Effector memory CD4-positive, alpha-beta T cell (primary cell): Measurements from ENCODE around the gene TRERF1.
"Not testable (repeated sequence)": the region's sequence is repeated elsewhere in the genome, so short reads cannot be mapped to it uniquely, and the experiment has no call there.

Experiments used
- DNase-seq, 3 donors: peaks; one replicate each; pipeline ENCODE4 v3.0.0-alpha.2; 2020
- H3K27ac ChIP-seq: 2 replicates; pipeline ENCODE4 v1.7.0; 2013; ENCODE audit warnings: mild to moderate bottlenecking, low read length, moderate library complexity; ENCODE audit not compliant: insufficient read depth, poor library complexity, severe bottlenecking
- H3K27me3 ChIP-seq: replicated peaks from 2 replicates; pipeline ENCODE4 v1.7.0; 2013; ENCODE audit warnings: mild to moderate bottlenecking, low read length; ENCODE audit not compliant: insufficient read depth, control insufficient read depth, poor library complexity, severe bottlenecking
- H3K36me3 ChIP-seq: 2 replicates; pipeline ENCODE4 v1.7.0; 2013; ENCODE audit warnings: mild to moderate bottlenecking, low read length, moderate library complexity; ENCODE audit not compliant: control insufficient read depth, insufficient read depth
- H3K4me1 ChIP-seq: 2 replicates; pipeline ENCODE4 v1.7.0; 2013; ENCODE audit warnings: low read length, mild to moderate bottlenecking; ENCODE audit not compliant: control insufficient read depth, insufficient read depth, poor library complexity, severe bottlenecking
- H3K4me3 ChIP-seq: 2 replicates; pipeline ENCODE4 v1.7.0; 2013; ENCODE audit warnings: low read length, low read depth, mild to moderate bottlenecking; ENCODE audit not compliant: insufficient read depth, poor library complexity, severe bottlenecking
- H3K9me3 ChIP-seq: 2 replicates; pipeline ENCODE4 v1.7.0; 2013; ENCODE audit warnings: mild to moderate bottlenecking, low read length, moderate library complexity; ENCODE audit not compliant: control insufficient read depth

Gene TRERF1

DNA sequence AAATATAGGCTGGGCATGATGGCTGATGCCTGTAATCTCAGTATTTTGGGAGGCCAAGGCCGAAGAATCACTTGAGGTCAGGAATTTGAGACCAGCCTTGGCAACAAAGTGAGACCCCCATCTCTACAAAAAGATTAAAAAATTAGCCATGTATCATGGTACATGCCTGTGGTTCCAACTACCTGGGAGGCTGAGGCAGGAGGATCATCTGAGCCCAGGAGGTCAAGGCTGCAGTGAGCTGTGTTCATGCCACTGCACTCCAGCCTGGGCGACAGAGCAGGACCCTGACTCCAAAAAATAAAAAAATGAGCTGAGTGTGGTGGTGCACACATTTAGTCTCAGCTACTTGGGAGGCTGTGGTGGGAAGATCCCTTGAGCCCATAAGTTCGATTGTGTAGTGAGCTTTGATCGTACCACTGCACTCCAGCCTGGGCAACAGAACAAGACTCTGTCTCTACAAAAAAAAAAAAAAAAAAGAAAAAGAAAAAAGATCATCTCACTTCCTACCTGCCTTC is 246.9 kb downstream of the TRERF1 start:
- DNase-seq: no peak
- Histone ChIP-seq H3K4me1 (no peaks in the 10 kb centered on the region), H3K36me3 (peaks cover 31% of the 10 kb centered on the region), H3K9me3 (no peaks in the 10 kb centered on the region), H3K4me3 (no peak overlapping the region), H3K27me3 (no peaks in the 10 kb centered on the region), H3K27ac (no peak overlapping the region)

DNA sequence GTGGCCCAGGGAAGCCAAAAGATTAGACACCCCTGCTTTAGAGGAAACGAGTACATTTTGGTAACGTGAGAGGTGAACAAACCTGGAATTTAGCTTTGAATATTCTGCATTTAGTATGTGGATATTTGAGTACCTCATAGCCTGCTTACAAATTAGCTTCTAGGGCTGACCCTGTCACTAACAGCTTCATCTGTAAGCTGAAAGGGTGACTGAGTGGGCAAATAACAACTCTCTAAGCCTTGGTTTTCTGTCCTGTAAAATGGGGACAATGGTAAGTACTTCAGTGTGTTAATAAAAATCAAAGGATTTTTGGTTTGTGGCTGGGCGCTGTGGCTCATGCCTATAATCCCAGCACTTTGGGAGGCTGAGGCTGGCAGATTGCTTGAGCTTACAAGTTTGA is 248.5 kb downstream of the TRERF1 start:
- no peaks in the 10 kb centered on the region for H3K4me1 ChIP-seq
- no peak overlapping the region for H3K27ac ChIP-seq
- H3K4me3 ChIP-seq: no peak overlapping the region
- no peaks in the 10 kb centered on the region for H3K9me3 ChIP-seq
- no peak for DNase-seq
- peaks cover 15% of the 10 kb centered on the region for H3K36me3 ChIP-seq
- H3K27me3 ChIP-seq: no peaks in the 10 kb centered on the region

DNA sequence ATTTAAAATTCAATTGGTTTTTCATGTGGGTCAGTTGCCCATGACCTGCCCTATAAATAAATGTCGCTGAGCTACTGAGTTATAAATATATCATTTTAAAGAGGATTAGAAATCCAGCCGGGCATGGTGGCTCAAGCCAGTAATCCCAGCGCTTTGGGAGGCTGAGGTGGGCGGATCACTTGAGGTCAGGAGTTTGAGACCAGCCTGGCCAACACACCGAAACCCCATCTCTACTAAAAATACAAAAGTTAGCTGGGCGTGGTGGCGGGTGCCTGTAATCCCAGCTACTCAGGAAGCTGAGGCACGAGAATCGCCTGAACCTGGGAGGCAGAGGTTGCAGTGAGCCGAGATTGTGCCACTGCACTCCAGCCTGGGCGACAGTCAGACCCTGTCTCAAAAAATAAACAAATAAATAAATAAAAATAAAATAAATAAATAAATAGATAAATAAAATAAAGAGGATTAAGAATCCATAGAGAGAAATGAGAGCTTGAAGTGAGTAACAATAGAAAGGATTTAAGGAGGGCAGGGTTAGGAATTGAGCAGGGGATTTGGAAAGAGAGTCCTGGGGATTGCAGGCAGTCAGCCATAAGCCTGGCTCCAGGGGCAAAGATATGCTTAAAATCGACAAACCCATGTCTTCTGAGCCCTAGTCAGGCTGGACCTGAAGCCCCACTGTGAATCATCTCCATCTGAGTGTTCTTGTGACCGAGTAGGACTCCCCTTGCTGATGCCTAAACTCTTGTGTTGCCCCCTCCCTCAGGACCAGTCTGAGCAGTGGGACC is 249.4 kb downstream of the TRERF1 start:
- H3K27me3 ChIP-seq, H3K4me1 ChIP-seq, H3K9me3 ChIP-seq, H3K27ac ChIP-seq, H3K4me3 ChIP-seq, DNase-seq: not testable (repeated sequence)
- peaks cover 10% of the 10 kb centered on the region for H3K36me3 ChIP-seq

DNA sequence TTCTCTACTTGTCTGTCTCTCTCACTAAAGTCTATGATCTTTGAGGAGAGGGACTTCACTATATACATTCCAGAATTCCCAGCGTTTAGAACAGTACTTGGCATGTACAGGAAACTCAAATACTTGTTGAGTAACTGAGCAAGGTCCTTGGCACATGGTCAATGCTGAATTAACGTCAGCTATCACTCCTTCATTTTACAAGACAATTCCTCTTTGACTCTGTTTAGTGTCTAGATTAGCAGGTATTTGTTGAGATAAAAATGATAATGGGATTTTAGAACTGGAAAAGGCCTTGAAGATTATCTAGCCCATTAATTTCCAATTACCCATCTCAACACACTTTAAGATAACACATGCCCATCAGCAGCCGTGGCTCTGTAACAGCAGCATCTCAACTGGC is 250.3 kb downstream of the TRERF1 start:
- Histone ChIP-seq H3K27me3 (no peaks in the 10 kb centered on the region), H3K36me3 (peaks cover 10% of the 10 kb centered on the region), H3K4me1 (no peaks in the 10 kb centered on the region), H3K27ac (no peak overlapping the region), H3K9me3 (no peaks in the 10 kb centered on the region), H3K4me3 (no peak overlapping the region)
- no peak for DNase-seq

DNA sequence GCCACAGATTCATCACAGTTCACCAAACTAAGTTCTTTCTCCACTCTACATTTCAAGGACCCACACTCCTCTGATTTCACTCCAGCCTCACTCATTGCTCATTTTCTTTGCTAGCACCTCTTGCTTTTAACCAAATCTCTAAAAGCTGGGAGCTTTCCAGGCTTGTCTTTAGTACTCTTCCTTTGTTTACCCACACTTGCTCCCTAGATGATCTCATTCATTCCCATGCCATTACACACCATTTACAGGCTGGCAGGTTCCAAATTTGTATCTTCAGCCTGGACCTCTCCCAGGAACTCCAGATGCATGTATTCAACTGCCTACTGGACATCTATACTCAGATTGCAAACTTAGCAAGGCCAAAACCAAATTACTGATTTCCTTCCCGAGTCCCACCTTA is 251.7 kb downstream of the TRERF1 start:
- no peaks in the 10 kb centered on the region for H3K9me3 ChIP-seq
- no peaks in the 10 kb centered on the region for H3K27me3 ChIP-seq
- H3K27ac ChIP-seq: no peak overlapping the region
- H3K36me3 ChIP-seq: peaks cover 6% of the 10 kb centered on the region
- H3K4me1 ChIP-seq: no peaks in the 10 kb centered on the region
- H3K4me3 ChIP-seq: no peak overlapping the region
- no peak for DNase-seq

DNA sequence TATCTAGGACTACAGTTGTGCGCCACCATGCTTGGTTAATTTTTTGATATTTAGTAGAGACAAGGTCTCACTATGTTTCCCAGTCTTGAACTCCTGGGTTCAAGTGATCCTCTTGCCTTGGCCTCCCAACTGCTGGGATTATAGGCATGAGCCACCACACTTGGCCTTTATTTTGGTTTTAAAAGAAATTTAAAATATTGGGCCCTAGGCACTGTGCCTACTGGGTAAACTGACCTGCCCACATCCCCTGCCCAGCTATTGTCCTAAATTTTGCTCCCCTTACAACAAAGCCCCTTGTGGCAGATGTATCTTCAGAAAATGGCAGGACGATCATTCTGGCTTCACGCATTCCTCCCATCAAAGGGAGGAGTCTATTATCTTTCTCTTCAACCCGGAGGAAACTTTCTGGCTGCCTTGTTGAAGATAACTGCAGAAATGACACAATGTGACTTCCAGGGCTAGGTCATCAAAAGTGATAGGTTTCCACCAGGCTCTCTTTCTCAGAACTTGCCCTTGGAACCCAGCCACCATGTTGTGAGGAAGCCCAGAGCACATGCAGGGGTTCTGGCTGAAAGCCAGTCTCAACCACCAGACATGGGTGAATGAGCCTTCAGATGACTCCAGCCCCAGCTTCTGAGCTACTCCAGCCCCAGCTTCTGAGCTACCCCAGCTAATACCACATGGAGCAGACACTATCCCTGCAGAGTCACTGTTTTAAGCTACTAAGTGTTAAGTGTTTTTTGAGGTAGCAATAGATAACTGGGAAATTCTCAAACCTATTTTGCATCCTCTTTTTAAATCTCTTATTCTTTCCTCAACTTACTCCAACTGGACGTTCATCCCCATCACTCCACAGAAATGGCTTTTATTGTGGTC is 252.4 kb downstream of the TRERF1 start:
- no peak for DNase-seq
- Histone ChIP-seq H3K27me3 (no peaks in the 10 kb centered on the region), H3K27ac (no peak overlapping the region), H3K4me1 (no peaks in the 10 kb centered on the region), H3K4me3 (no peak overlapping the region), H3K36me3 (peaks cover 3% of the 10 kb centered on the region), H3K9me3 (no peaks in the 10 kb centered on the region)

DNA sequence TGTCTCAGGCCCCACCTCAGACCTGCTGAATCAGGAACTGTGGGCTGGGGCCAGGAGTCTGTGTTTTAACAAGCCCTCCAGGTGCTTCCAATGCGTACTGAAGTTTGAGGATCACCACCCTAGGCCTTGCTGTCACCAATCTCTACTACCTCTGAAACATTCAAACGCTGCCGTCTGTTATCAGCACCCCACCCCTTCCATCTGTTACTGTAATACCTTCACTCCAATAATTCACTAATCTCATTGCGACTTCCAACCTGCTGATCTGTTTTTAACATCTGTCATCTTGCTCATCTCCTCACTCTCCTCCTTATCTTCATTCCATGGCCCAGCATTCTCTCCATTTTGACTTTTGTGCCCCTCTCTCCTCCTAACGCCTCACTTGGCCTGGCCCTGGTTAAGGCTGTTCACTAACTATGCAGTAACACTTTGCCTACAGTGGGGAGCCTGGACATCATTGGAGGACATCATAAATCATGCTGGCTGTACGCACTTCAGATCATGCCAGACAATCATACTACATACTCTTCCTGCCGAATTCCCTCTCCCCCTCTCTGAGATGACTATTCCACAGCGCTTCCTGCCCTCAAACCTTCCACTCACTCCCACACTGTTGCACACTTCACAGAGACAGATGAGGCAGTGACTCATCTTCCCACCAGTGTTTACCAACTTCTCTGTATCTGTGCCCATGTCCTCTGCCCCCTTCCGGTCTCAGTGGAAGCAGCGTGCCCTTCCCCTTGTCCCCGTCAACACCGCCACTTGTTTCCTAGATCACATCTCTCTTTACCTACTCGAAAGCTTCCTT is 254.0 kb downstream of the TRERF1 start:
- no peaks in the 10 kb centered on the region for H3K4me1 ChIP-seq
- no peaks in the 10 kb centered on the region for H3K36me3 ChIP-seq
- no peak overlapping the region for H3K4me3 ChIP-seq
- no peak overlapping the region for H3K27ac ChIP-seq
- no peak for DNase-seq
- H3K27me3 ChIP-seq: no peaks in the 10 kb centered on the region
- no peaks in the 10 kb centered on the region for H3K9me3 ChIP-seq

DNA sequence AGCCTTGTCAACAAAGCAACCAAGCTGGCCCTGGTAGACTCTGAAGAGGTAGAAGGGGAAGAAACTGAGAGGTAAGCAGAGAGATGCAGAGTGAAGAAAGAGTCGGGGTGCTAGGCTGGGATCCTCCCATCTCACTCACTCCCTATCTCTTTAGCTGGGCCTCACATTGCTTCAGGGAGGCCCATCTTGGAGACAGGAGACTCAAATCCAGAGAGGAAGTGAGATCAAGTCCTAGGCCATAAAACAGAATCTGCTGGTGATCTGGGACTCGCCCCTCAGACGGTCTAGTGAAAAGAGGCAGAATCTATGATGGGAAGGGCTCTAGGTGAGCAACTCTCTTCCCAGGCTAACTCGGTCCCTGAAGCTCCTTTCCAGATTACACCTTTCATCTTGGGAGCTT is 256.3 kb downstream of the TRERF1 start:
- DNase-seq: no peak
- H3K4me1 ChIP-seq: no peaks in the 10 kb centered on the region
- no peaks in the 10 kb centered on the region for H3K9me3 ChIP-seq
- no peaks in the 10 kb centered on the region for H3K36me3 ChIP-seq
- H3K4me3 ChIP-seq: no peak overlapping the region
- H3K27ac ChIP-seq: no peak overlapping the region
- H3K27me3 ChIP-seq: no peaks in the 10 kb centered on the region

DNA sequence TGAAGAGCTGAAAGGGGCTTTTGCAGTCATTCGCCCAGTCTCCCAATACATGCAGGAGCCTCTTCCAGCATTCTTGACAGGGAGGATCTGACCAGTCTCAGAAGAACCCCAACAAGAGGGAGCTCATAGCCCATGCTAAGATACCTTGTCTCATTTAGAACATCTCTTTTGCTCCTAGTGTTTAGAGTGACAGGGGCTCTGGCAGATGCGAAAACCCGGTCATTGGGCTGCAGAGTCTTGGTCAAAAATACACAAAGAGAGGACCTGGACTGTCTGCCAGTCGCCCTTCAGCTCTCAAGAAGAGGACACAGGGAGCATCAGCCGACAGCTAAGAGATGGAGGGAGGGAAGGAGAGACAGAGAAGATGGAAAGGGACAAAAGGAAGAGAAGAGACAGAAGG is 257.7 kb downstream of the TRERF1 start:
- Histone ChIP-seq H3K27ac (no peak overlapping the region), H3K9me3 (no peaks in the 10 kb centered on the region), H3K4me1 (no peaks in the 10 kb centered on the region), H3K4me3 (no peak overlapping the region), H3K27me3 (no peaks in the 10 kb centered on the region), H3K36me3 (no peaks in the 10 kb centered on the region)
- no peak for DNase-seq
